PFSK-1 (cell line): Measurements from ENCODE around the gene PTPRH.

Source experiments
- SIN3A ChIP-seq: IDR thresholded peaks from 2 replicates; pipeline ENCODE4 v1.6.1; 2012; ENCODE audit warnings: mild to moderate bottlenecking, low read length, moderate library complexity, borderline replicate concordance; ENCODE audit not compliant: insufficient read depth
- TAF1 ChIP-seq: IDR thresholded peaks from 2 replicates; pipeline ENCODE4 v1.6.1; 2012; ENCODE audit warnings: low read length, control low read depth, borderline replicate concordance; ENCODE audit not compliant: insufficient read depth

- no peak for TF ChIP-seq TAF1
- no peak for TF ChIP-seq SIN3A
Measured at GRCh38 chr19:55232286-55232602, 22.9 kb upstream of the PTPRH start.
